Neutrophil (primary cell): ENCODE results near the gene AP5S1.
A peak's percentile ranks its signal among the peaks of the same experiment; 100 is the strongest.

Experiments
- H3K27ac ChIP-seq: fragments of 200-600 bp; sonication (generic); 2 replicates; pipeline ENCODE4 v1.5.1; 2016; ENCODE audit warnings: mild to moderate bottlenecking, moderate library complexity
- H3K27me3 ChIP-seq: fragments of 200-600 bp; sonication (generic); 2 replicates; pipeline ENCODE4 v1.6.0; 2016; ENCODE audit warnings: mild to moderate bottlenecking
- H3K36me3 ChIP-seq: fragments of 200-600 bp; sonication (generic); 2 replicates; pipeline ENCODE4 v1.5.1; 2017
- H3K4me1 ChIP-seq, 2 experiments: fragments of 200-600 bp in 1 of 2; sonication (generic) in 1 of 2; 1 replicate in 1 of 2; 2 replicates in 1 of 2; pipeline versions ENCODE4 v1.5.1 to v1.6.1; 2013 to 2016; ENCODE audit warnings: low read depth in 1 of 2, low read length in 1 of 2, mild to moderate bottlenecking in 1 of 2, moderate library complexity in 1 of 2; ENCODE audit not compliant: control insufficient read depth in 1 of 2, insufficient read depth in 1 of 2
- H3K4me3 ChIP-seq, 2 experiments: fragments of 200-600 bp in 1 of 2; sonication (generic) in 1 of 2; 1 replicate in 1 of 2; 2 replicates in 1 of 2; pipeline ENCODE4 v1.5.1; 2013 to 2016; ENCODE audit warnings: low read depth in 1 of 2, low read length in 1 of 2, mild to moderate bottlenecking in 1 of 2, moderate library complexity in 1 of 2
- H3K9me3 ChIP-seq: fragments of 200-600 bp; sonication (generic); 2 replicates; pipeline ENCODE4 v1.5.1; 2016
- CTCF ChIP-seq: fragments of 200-600 bp; sonication (generic); IDR thresholded peaks from 2 replicates; pipeline ENCODE4 v1.5.1; 2016; ENCODE audit warnings: antibody characterized with exemption

The AP5S1 gene

GRCh38 chr20:3796477-3797225 lies 23.7 kb upstream of the AP5S1 start:
- Histone ChIP-seq H3K9me3 (no peaks in the 10 kb centered on the region), H3K36me3 (peaks cover 16% of the 10 kb centered on the region), H3K27ac (no peak overlapping the region), H3K4me3 (peak overlapping the region; percentile 55 to 74), H3K4me1 (peaks cover 18 to 20% of the 10 kb centered on the region in 2 experiments), H3K27me3 (no peaks in the 10 kb centered on the region)
- TF ChIP-seq CTCF, result no peak

- Histone ChIP-seq H3K36me3 (peaks cover 21% of the 10 kb centered on the region), H3K9me3 (no peaks in the 10 kb centered on the region), H3K27me3 (no peaks in the 10 kb centered on the region), H3K4me3 (no peak overlapping the region), H3K27ac (no peak overlapping the region), H3K4me1 (peaks cover 18 to 20% of the 10 kb centered on the region in 2 experiments)
- no peak for TF ChIP-seq CTCF
Observed at GRCh38 chr20:3797226-3797545, 23.2 kb upstream of the AP5S1 start.

- H3K4me1 ChIP-seq, result peaks cover 18 to 20% of the 10 kb centered on the region in 2 experiments
- no peaks in the 10 kb centered on the region for H3K27me3 ChIP-seq
- peaks cover 26% of the 10 kb centered on the region for H3K36me3 ChIP-seq
- TF ChIP-seq CTCF, result no peak
- no peak overlapping the region for H3K27ac ChIP-seq
- no peaks in the 10 kb centered on the region for H3K9me3 ChIP-seq
- no peak overlapping the region for H3K4me3 ChIP-seq
Observed at GRCh38 chr20:3797592-3798372, 22.6 kb upstream of the AP5S1 start.

- H3K36me3 ChIP-seq, result peaks cover 32% of the 10 kb centered on the region
- no peaks in the 10 kb centered on the region for H3K27me3 ChIP-seq
- H3K9me3 ChIP-seq, result no peaks in the 10 kb centered on the region
- H3K27ac ChIP-seq, result no peak overlapping the region
- no peak for TF ChIP-seq CTCF
- peaks cover 18 to 20% of the 10 kb centered on the region in 2 experiments for H3K4me1 ChIP-seq
- H3K4me3 ChIP-seq, result no peak overlapping the region
Observed at GRCh38 chr20:3798373-3798768, 22.0 kb upstream of the AP5S1 start.

- Histone ChIP-seq H3K27ac (no peak overlapping the region), H3K4me3 (no peak overlapping the region), H3K27me3 (no peaks in the 10 kb centered on the region), H3K9me3 (no peaks in the 10 kb centered on the region), H3K36me3 (peaks cover 37% of the 10 kb centered on the region), H3K4me1 (peaks cover 18 to 20% of the 10 kb centered on the region in 2 experiments)
- TF ChIP-seq CTCF, result no peak
Observed at GRCh38 chr20:3798908-3799248, 21.5 kb upstream of the AP5S1 start.
